GM12878 (cell line): ENCODE results near the gene THRB. TPM values are rescaled to one million over a fixed set of nuclear protein-coding genes. Genes with fewer than 3 reads are reported as not detected.

Source experiments
- ATAC-seq: fragments of 200-7000 bp; cut with Tn5 transposase; 3 replicates; pipeline ENCODE4 v1.9.1; 2020; ENCODE audit warnings: mild to moderate bottlenecking, moderate library complexity
- BruUV-seq: library from RNA; stranded (reverse); fragments of 400-500 nt; replicated peaks from 2 replicates; lab custom pipeline; 2021; lab: Mats Ljungman, UMichigan
- CTCF ChIA-PET: fragments of 300-600 bp; sonication (Branson Sonifier 250); formaldehyde crosslinking; extraction: SDS; loops from one replicate; lab custom pipeline; 2021; ENCODE audit warnings: inconsistent platforms; lab: Yijun Ruan, JAX
- POLR2A ChIA-PET: fragments of 350-600 bp; formaldehyde crosslinking; extraction: SDS; loops from one replicate; lab custom pipeline; 2021; ENCODE audit warnings: inconsistent platforms; lab: Charles Lee
- RAD21 ChIA-PET: fragments of 300-600 bp; sonication (Branson Sonifier 250); formaldehyde crosslinking; loops from one replicate; lab custom pipeline; 2023; ENCODE audit warnings: antibody characterized with exemption; ENCODE audit not compliant: unreplicated experiment; lab: Charles Lee
- SMC1A ChIA-PET: fragments of 300-600 bp; sonication (Branson Sonifier 250); formaldehyde crosslinking; loops from one replicate; lab custom pipeline; 2023; ENCODE audit not compliant: unreplicated experiment, uncharacterized antibody; lab: Charles Lee
- DNase-seq: peaks from one replicate; pipeline ENCODE4 v3.0.0-alpha.2; 2011; ENCODE audit warnings: low read depth, low spot score
- FAIRE-seq: peaks from 3 replicates; lab custom pipeline; 2011; peaks lifted over from hg19 to GRCh38; lab: Jason Lieb, UNC
- H2AFZ ChIP-seq: 2 replicates; pipeline ENCODE4 v1.6.0; 2011; ENCODE audit warnings: low read depth, low read length, control low read depth; ENCODE audit not compliant: control insufficient read depth
- H3K27ac ChIP-seq: 2 replicates; pipeline ENCODE4 v1.5.1; 2011; ENCODE audit warnings: control low read depth; ENCODE audit not compliant: control insufficient read depth, insufficient read depth
- H3K27me3 ChIP-seq, 2 experiments: replicated peaks in 1 of 2; 2 replicates each; pipeline versions ENCODE4 v1.6.0 to v1.6.1; 2011; ENCODE audit warnings: low read length in 1 of 2; ENCODE audit not compliant: control insufficient read depth in 2 of 2, insufficient read depth in 2 of 2
- H3K36me3 ChIP-seq, 2 experiments: 2 replicates each; pipeline ENCODE4 v1.5.1; 2011; ENCODE audit warnings: low read length in 1 of 2; ENCODE audit not compliant: control insufficient read depth in 2 of 2, insufficient read depth in 2 of 2
- H3K4me1 ChIP-seq: 2 replicates; pipeline ENCODE4 v1.6.1; 2011; ENCODE audit warnings: mild to moderate bottlenecking, low read length, moderate library complexity, mixed read lengths; ENCODE audit not compliant: control insufficient read depth, insufficient read depth
- H3K4me2 ChIP-seq: 2 replicates; pipeline ENCODE4 v1.6.0; 2011; ENCODE audit warnings: control low read depth; ENCODE audit not compliant: control insufficient read depth, insufficient read depth
- H3K4me3 ChIP-seq: fragments of 200-600 bp; sonication (generic); 2 replicates; pipeline ENCODE4 v1.5.1; 2016
- H3K79me2 ChIP-seq: 2 replicates; pipeline ENCODE4 v1.6.0; 2011; ENCODE audit warnings: low read length; ENCODE audit not compliant: control insufficient read depth, insufficient read depth
- H3K9ac ChIP-seq: 2 replicates; pipeline ENCODE4 v1.8.0; 2011; ENCODE audit warnings: low read length, control low read depth, mixed read lengths; ENCODE audit not compliant: control insufficient read depth, insufficient read depth
- H3K9me3 ChIP-seq: replicated peaks from 3 replicates; pipeline ENCODE4 v1.5.1; 2011; ENCODE audit warnings: mild to moderate bottlenecking, low read length; ENCODE audit not compliant: control insufficient read depth, insufficient read depth
- H4K20me1 ChIP-seq: 2 replicates; pipeline ENCODE4 v1.6.0; 2011; ENCODE audit not compliant: control insufficient read depth, insufficient read depth
- ATF7 ChIP-seq: fragments of 450-650 bp; IDR thresholded peaks from 2 replicates; pipeline ENCODE4 v1.6.1; 2016; ENCODE audit warnings: low read depth, mild to moderate bottlenecking
- CBFB ChIP-seq: IDR thresholded peaks from 2 replicates; pipeline ENCODE4 v1.6.1; 2016; ENCODE audit warnings: antibody characterized with exemption, low read depth
- CREM ChIP-seq: IDR thresholded peaks from 2 replicates; pipeline ENCODE4 v1.6.1; 2014; ENCODE audit warnings: antibody characterized with exemption, low read depth
- DPF2 ChIP-seq: fragments of 450-650 bp; IDR thresholded peaks from 2 replicates; pipeline ENCODE4 v1.6.1; 2017; ENCODE audit warnings: mild to moderate bottlenecking
- EZH2 ChIP-seq: IDR thresholded peaks from 2 replicates; pipeline ENCODE4 v1.6.1; 2012; ENCODE audit warnings: low read depth, mild to moderate bottlenecking, control low read depth, inconsistent platforms, low read length, borderline replicate concordance; ENCODE audit not compliant: control insufficient read depth
- FOXK2 ChIP-seq: fragments of 450-650 bp; IDR thresholded peaks from 2 replicates; pipeline ENCODE4 v1.6.1; 2017; ENCODE audit warnings: mild to moderate bottlenecking, moderate library complexity
- NFXL1 ChIP-seq: fragments of 450-650 bp; IDR thresholded peaks from 2 replicates; pipeline ENCODE4 v1.6.1; 2017; ENCODE audit warnings: antibody characterized with exemption, mild to moderate bottlenecking, borderline replicate concordance
- NFYA ChIP-seq: IDR thresholded peaks from 2 replicates; pipeline ENCODE4 v1.6.1; 2011; ENCODE audit warnings: low read depth, mild to moderate bottlenecking, low read length, improper control_type of control experiment, borderline replicate concordance
- POU2F2 ChIP-seq: IDR thresholded peaks from 3 replicates; pipeline ENCODE4 v1.6.1; 2011; ENCODE audit warnings: low read depth, mild to moderate bottlenecking, low read length, borderline replicate concordance
- RELA ChIP-seq: fragments of 450-650 bp; IDR thresholded peaks from 2 replicates; pipeline ENCODE4 v1.8.0; 2014; ENCODE audit warnings: borderline replicate concordance; ENCODE audit not compliant: partially characterized antibody
- SMC3 ChIP-seq: IDR thresholded peaks from 2 replicates; pipeline ENCODE4 v1.6.1; 2011; ENCODE audit warnings: low read length, improper control_type of control experiment, borderline replicate concordance
- TCF12 ChIP-seq: IDR thresholded peaks from 2 replicates; pipeline ENCODE4 v1.6.1; 2011; ENCODE audit warnings: low read depth, mild to moderate bottlenecking, low read length
- ZZZ3 ChIP-seq: IDR thresholded peaks from 2 replicates; pipeline ENCODE4 v1.6.1; 2011; ENCODE audit warnings: low read depth; ENCODE audit not compliant: control insufficient read depth, insufficient read length
- in situ Hi-C: fragments of 300-500 bp; cut with MboI; formaldehyde crosslinking; loops from 9 replicates; pipeline ENCODE4 v1.14.3; 2018; ENCODE audit warnings: mixed read lengths
- intact Hi-C: fragments of 100-400 bp; cut with micrococcal nuclease; formaldehyde crosslinking; loops from one replicate; pipeline ENCODE4 v1.14.2; 2022; ENCODE audit not compliant: unreplicated experiment
- polyA plus RNA-seq, 11 experiments: library from polyadenylated mRNA; depleted of rRNA in 4 of 11; unstranded in 6 of 11; stranded (reverse) in 5 of 11; fragments of >200 nt; fragmentation: Nextera tagmentation in 4 of 11; fragmentation: Illumina TruSeq in 1 of 11; extraction: Ambion mirVana in 4 of 11; extraction: Trizol in 1 of 11; gene quantifications; 1 replicate in 1 of 11; 2 replicates in 10 of 11; pipeline versions ENCODE4 v1.2.1 to v1.2.3, GENCODE V29; 2011 to 2016; ENCODE audit warnings: inconsistent platforms in 2 of 11, missing spikeins in 2 of 11, low read depth in 1 of 11
- total RNA-seq, 4 experiments: library from RNA; depleted of rRNA in 3 of 4; stranded (reverse); fragments of >200 nt in 3 of 4; fragmentation: Illumina TruSeq in 1 of 4; extraction: Trizol in 1 of 4; gene quantifications; 2 replicates each; pipeline versions ENCODE4 v1.2.1 to v1.2.3, GENCODE V29; 2013 to 2021
- TF ChIP-seq, protein P1 (sequence below): fragments of 450-650 bp; formaldehyde crosslinking; IDR thresholded peaks from 2 replicates; pipeline ENCODE4 v1.4.0; 2020; ENCODE audit warnings: mild to moderate bottlenecking, moderate library complexity
- TF ChIP-seq, protein P2 (sequence below): IDR thresholded peaks from 2 replicates; pipeline ENCODE4 v1.6.1; 2011; ENCODE audit warnings: borderline replicate concordance, low read depth, mild to moderate bottlenecking, moderate library complexity, mixed read lengths, low read length; ENCODE audit not compliant: insufficient read depth; ENCODE audit errors: extremely low read length
- TF ChIP-seq, protein P3 (sequence below): fragments of 450-650 bp; IDR thresholded peaks from 2 replicates; pipeline ENCODE4 v1.6.1; 2017; ENCODE audit warnings: mild to moderate bottlenecking, low read depth, inconsistent platforms; ENCODE audit not compliant: poor library complexity, severe bottlenecking
- TF ChIP-seq, protein P4 (sequence below): fragments of 450-650 bp; IDR thresholded peaks from 2 replicates; pipeline ENCODE4 v1.6.1; 2017; ENCODE audit warnings: antibody characterized with exemption, mild to moderate bottlenecking, moderate library complexity

The THRB gene
- total and polyA plus RNA-seq, 10 of the 15 experiments (the other 5 are each of a cell fraction or from before 2014, with no cell fraction given): 0.05 TPM; not detected in 9

DNA sequence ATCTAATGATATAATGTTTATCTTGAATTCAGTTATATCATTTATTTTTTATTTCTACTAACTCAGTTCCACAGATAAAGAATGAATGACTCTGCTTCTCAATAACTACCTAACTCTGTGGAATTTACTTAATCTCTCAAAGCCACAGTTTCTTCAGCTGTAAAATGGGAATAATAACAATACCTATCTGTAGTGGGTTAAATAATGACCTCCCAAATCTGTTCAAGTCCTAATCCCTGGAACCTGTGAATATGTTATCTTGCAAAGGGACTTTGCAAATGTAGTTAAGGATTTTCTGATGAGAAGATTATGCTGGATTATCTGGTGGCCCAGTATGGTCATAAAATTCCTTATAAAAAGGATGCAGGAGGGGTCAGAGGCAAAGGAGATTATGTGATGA, 61.7 kb downstream of the THRB start:
- no peak overlapping the region for H3K9ac ChIP-seq
- RAD21 ChIA-PET: no interaction called here
- POLR2A ChIA-PET: no interaction called here
- H3K4me3 ChIP-seq: no peak overlapping the region
- intact Hi-C loops: no loop called here
- FAIRE-seq (no peak), ATAC-seq (no peak), DNase-seq (no peak)
- no peaks in the 10 kb centered on the region for H3K4me1 ChIP-seq
- no peaks in the 10 kb centered on the region for H3K79me2 ChIP-seq
- H4K20me1 ChIP-seq: no peaks in the 10 kb centered on the region
- no TSS peak for BruUV-seq
- CTCF ChIA-PET: no interaction called here
- H3K9me3 ChIP-seq: no peaks in the 10 kb centered on the region
- H3K4me2 ChIP-seq: no peak overlapping the region
- H3K27me3 ChIP-seq: no peaks in the 10 kb centered on the region
- H2AFZ ChIP-seq: no peak overlapping the region
- in situ Hi-C loops: no loop called here
- no peak overlapping the region for H3K27ac ChIP-seq
- H3K36me3 ChIP-seq: no peaks in the 10 kb centered on the region
- SMC1A ChIA-PET: no interaction called here
- no peak for TF ChIP-seq SMC3
- TF ChIP-seq TCF12: no peak
- no peak for TF ChIP-seq CBFB
- no peak for TF ChIP-seq ZZZ3
- TF ChIP-seq, protein P1, sequence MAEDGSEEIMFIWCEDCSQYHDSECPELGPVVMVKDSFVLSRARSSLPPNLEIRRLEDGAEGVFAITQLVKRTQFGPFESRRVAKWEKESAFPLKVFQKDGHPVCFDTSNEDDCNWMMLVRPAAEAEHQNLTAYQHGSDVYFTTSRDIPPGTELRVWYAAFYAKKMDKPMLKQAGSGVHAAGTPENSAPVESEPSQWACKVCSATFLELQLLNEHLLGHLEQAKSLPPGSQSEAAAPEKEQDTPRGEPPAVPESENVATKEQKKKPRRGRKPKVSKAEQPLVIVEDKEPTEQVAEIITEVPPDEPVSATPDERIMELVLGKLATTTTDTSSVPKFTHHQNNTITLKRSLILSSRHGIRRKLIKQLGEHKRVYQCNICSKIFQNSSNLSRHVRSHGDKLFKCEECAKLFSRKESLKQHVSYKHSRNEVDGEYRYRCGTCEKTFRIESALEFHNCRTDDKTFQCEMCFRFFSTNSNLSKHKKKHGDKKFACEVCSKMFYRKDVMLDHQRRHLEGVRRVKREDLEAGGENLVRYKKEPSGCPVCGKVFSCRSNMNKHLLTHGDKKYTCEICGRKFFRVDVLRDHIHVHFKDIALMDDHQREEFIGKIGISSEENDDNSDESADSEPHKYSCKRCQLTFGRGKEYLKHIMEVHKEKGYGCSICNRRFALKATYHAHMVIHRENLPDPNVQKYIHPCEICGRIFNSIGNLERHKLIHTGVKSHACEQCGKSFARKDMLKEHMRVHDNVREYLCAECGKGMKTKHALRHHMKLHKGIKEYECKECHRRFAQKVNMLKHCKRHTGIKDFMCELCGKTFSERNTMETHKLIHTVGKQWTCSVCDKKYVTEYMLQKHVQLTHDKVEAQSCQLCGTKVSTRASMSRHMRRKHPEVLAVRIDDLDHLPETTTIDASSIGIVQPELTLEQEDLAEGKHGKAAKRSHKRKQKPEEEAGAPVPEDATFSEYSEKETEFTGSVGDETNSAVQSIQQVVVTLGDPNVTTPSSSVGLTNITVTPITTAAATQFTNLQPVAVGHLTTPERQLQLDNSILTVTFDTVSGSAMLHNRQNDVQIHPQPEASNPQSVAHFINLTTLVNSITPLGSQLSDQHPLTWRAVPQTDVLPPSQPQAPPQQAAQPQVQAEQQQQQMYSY (CRISPR knock-in tag): no peak
- no peak for TF ChIP-seq CREM
- TF ChIP-seq, protein P2, sequence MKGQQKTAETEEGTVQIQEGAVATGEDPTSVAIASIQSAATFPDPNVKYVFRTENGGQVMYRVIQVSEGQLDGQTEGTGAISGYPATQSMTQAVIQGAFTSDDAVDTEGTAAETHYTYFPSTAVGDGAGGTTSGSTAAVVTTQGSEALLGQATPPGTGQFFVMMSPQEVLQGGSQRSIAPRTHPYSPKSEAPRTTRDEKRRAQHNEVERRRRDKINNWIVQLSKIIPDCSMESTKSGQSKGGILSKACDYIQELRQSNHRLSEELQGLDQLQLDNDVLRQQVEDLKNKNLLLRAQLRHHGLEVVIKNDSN: no peak
- TF ChIP-seq, protein P3, sequence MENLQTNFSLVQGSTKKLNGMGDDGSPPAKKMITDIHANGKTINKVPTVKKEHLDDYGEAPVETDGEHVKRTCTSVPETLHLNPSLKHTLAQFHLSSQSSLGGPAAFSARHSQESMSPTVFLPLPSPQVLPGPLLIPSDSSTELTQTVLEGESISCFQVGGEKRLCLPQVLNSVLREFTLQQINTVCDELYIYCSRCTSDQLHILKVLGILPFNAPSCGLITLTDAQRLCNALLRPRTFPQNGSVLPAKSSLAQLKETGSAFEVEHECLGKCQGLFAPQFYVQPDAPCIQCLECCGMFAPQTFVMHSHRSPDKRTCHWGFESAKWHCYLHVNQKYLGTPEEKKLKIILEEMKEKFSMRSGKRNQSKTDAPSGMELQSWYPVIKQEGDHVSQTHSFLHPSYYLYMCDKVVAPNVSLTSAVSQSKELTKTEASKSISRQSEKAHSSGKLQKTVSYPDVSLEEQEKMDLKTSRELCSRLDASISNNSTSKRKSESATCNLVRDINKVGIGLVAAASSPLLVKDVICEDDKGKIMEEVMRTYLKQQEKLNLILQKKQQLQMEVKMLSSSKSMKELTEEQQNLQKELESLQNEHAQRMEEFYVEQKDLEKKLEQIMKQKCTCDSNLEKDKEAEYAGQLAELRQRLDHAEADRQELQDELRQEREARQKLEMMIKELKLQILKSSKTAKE: no peak
- no peak for TF ChIP-seq POU2F2
- no peak for TF ChIP-seq RELA
- no peak for TF ChIP-seq ATF7
- TF ChIP-seq DPF2: no peak
- TF ChIP-seq EZH2: no peak
- no peak for TF ChIP-seq FOXK2
- TF ChIP-seq NFXL1: no peak
- no peak for TF ChIP-seq NFYA
- TF ChIP-seq, protein P4, sequence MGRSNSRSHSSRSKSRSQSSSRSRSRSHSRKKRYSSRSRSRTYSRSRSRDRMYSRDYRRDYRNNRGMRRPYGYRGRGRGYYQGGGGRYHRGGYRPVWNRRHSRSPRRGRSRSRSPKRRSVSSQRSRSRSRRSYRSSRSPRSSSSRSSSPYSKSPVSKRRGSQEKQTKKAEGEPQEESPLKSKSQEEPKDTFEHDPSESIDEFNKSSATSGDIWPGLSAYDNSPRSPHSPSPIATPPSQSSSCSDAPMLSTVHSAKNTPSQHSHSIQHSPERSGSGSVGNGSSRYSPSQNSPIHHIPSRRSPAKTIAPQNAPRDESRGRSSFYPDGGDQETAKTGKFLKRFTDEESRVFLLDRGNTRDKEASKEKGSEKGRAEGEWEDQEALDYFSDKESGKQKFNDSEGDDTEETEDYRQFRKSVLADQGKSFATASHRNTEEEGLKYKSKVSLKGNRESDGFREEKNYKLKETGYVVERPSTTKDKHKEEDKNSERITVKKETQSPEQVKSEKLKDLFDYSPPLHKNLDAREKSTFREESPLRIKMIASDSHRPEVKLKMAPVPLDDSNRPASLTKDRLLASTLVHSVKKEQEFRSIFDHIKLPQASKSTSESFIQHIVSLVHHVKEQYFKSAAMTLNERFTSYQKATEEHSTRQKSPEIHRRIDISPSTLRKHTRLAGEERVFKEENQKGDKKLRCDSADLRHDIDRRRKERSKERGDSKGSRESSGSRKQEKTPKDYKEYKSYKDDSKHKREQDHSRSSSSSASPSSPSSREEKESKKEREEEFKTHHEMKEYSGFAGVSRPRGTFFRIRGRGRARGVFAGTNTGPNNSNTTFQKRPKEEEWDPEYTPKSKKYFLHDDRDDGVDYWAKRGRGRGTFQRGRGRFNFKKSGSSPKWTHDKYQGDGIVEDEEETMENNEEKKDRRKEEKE: no peak
